Parathyroid adenoma (tissue), 2 donors: ENCODE measurements around the gene OPCML.

Experiments used
- H2AFZ ChIP-seq: fragments of 300-600 bp; sonication (generic); one replicate; pipeline ENCODE4 v1.7.0; 2017; ENCODE audit warnings: antibody characterized with exemption, mild to moderate bottlenecking
- H3K27ac ChIP-seq: fragments of 300-600 bp; sonication (generic); one replicate; pipeline ENCODE4 v1.7.0; 2017
- H3K27me3 ChIP-seq: fragments of 300-600 bp; sonication (generic); one replicate; pipeline ENCODE4 v1.7.0; 2017; ENCODE audit warnings: low read length; ENCODE audit not compliant: control insufficient read depth, insufficient read depth
- H3K36me3 ChIP-seq: fragments of 300-600 bp; sonication (generic); one replicate; pipeline ENCODE4 v1.7.0; 2017; ENCODE audit warnings: low read length; ENCODE audit not compliant: control insufficient read depth, insufficient read depth
- H3K4me1 ChIP-seq: fragments of 300-600 bp; sonication (generic); one replicate; pipeline ENCODE4 v1.7.0; 2017; ENCODE audit warnings: control low read depth
- H3K4me2 ChIP-seq: fragments of 300-600 bp; sonication (generic); one replicate; pipeline ENCODE4 v1.7.0; 2017; ENCODE audit warnings: low read length
- H3K4me3 ChIP-seq: fragments of 300-600 bp; sonication (generic); one replicate; pipeline ENCODE4 v1.7.0; 2017; ENCODE audit warnings: low read depth, low read length
- H3K79me2 ChIP-seq: fragments of 300-600 bp; sonication (generic); one replicate; pipeline ENCODE4 v1.7.0; 2017; ENCODE audit warnings: control low read depth
- H3K9ac ChIP-seq: fragments of 300-600 bp; sonication (generic); one replicate; pipeline ENCODE4 v1.7.0; 2017; ENCODE audit warnings: mild to moderate bottlenecking
- H3K9me3 ChIP-seq: fragments of 300-600 bp; sonication (generic); one replicate; pipeline ENCODE4 v1.7.0; 2017; ENCODE audit warnings: low read length; ENCODE audit not compliant: control insufficient read depth
- CTCF ChIP-seq: fragments of 300-600 bp; sonication (generic); IDR thresholded peaks from one replicate; pipeline ENCODE4 v1.7.0; 2017; ENCODE audit warnings: antibody characterized with exemption, mild to moderate bottlenecking
- donor health status: primary hyperparathyroidism.

OPCML gene

GRCh38 chr11:132913886-132914285, 618.4 kb downstream of the OPCML start:
- H3K4me1 ChIP-seq, result no peaks in the 10 kb centered on the region
- no peak for TF ChIP-seq CTCF
- no peak overlapping the region for H3K9ac ChIP-seq
- H2AFZ ChIP-seq, result no peak overlapping the region
- H3K36me3 ChIP-seq, result no peaks in the 10 kb centered on the region
- H3K9me3 ChIP-seq, result no peaks in the 10 kb centered on the region
- H3K27ac ChIP-seq, result no peak overlapping the region
- no peaks in the 10 kb centered on the region for H3K27me3 ChIP-seq
- H3K4me3 ChIP-seq, result no peak overlapping the region
- no peaks in the 10 kb centered on the region for H3K79me2 ChIP-seq
- H3K4me2 ChIP-seq, result no peak overlapping the region

- Histone ChIP-seq H2AFZ (no peak overlapping the region), H3K9me3 (no peaks in the 10 kb centered on the region)
These were observed 619.0 kb downstream of the OPCML start for GRCh38 chr11:132913295-132913694.

GRCh38 chr11:132911186-132911585, 621.1 kb downstream of the OPCML start:
- H2AFZ ChIP-seq, result no peak overlapping the region
- H3K27me3 ChIP-seq, result no peaks in the 10 kb centered on the region
- H3K36me3 ChIP-seq, result no peaks in the 10 kb centered on the region
- H3K4me1 ChIP-seq, result no peaks in the 10 kb centered on the region
- no peak overlapping the region for H3K4me3 ChIP-seq
- H3K79me2 ChIP-seq, result no peaks in the 10 kb centered on the region
- no peak for TF ChIP-seq CTCF
- H3K9ac ChIP-seq, result no peak overlapping the region
- H3K27ac ChIP-seq, result no peak overlapping the region
- H3K4me2 ChIP-seq, result no peak overlapping the region
- H3K9me3 ChIP-seq, result no peaks in the 10 kb centered on the region

More at GRCh38 chr11:132913295-132913694, 619.0 kb downstream of the OPCML start:
- no peaks in the 10 kb centered on the region for H3K27me3 ChIP-seq
- no peaks in the 10 kb centered on the region for H3K4me1 ChIP-seq
- no peaks in the 10 kb centered on the region for H3K79me2 ChIP-seq
- no peak overlapping the region for H3K4me3 ChIP-seq
- H3K4me2 ChIP-seq, result no peak overlapping the region
- no peak for TF ChIP-seq CTCF
- no peaks in the 10 kb centered on the region for H3K36me3 ChIP-seq
- H3K27ac ChIP-seq, result no peak overlapping the region
- no peak overlapping the region for H3K9ac ChIP-seq

GRCh38 chr11:132910011-132910760, 622.1 kb downstream of the OPCML start:
- H3K4me3 ChIP-seq, result no peak overlapping the region
- H2AFZ ChIP-seq, result no peak overlapping the region
- no peak overlapping the region for H3K27ac ChIP-seq
- H3K4me1 ChIP-seq, result no peaks in the 10 kb centered on the region
- H3K9ac ChIP-seq, result no peak overlapping the region
- TF ChIP-seq CTCF, result no peak
- H3K79me2 ChIP-seq, result no peaks in the 10 kb centered on the region
- no peaks in the 10 kb centered on the region for H3K9me3 ChIP-seq
- no peaks in the 10 kb centered on the region for H3K27me3 ChIP-seq
- no peaks in the 10 kb centered on the region for H3K36me3 ChIP-seq
- no peak overlapping the region for H3K4me2 ChIP-seq
